Airway epithelial cell (primary cell): Measurements from ENCODE around the gene KRTAP4-3. TPM values are rescaled to one million over a fixed set of nuclear protein-coding genes. Genes with fewer than 3 reads are reported as not detected.

ENCODE experiments used
- total RNA-seq: library from RNA; depleted of rRNA; stranded (reverse); fragments of >200 nt; gene quantifications from 2 replicates; pipeline ENCODE4 v1.2.3, GENCODE V29; 2015

KRTAP4-3 gene
- total RNA-seq = not detected in 2 replicates

DNA sequence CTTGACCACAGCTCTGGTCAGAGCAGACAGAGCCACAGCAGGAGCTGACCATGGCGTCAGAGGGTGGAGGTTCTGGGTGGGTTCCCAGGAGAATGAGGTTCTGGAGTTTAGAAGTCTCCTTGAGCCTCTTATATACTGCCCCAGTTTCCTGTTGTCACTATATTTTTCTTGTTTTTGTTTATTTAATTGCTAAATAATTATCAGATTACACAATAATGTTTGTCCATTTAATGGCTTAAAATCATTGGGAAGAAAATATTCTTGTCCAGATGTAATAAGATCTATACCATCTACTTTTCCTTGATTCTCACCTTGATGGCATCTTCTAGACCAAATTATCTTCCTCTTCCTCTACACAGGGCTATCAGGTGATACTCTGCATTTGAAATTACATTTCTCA, at the start of gene KRTAP4-3:
Gene KRTAP4-3, minus strand, starts transcription at position 101 of the 400 bp plus-strand sequence. Its CDS starts 49 bp downstream, at position 52.

DNA sequence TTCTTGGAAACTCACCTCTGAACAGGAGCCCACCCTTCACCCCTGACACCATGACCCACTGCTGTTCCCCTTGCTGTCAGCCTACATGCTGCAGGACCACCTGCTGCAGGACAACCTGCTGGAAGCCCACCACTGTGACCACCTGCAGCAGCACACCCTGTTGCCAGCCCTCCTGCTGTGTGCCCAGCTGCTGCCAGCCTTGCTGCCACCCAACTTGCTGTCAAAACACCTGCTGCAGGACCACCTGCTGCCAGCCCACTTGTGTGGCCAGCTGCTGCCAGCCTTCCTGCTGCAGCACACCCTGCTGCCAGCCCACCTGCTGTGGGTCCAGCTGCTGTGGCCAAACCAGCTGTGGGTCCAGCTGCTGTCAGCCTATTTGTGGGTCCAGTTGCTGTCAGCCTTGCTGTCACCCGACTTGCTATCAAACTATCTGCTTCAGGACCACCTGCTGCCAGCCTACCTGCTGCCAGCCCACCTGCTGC, 21.9 kb upstream of the KRTAP4-3 start, which contains the start of gene KRTAP9-1:
Gene KRTAP9-1, plus strand, starts transcription at position 51 of the 482 bp plus-strand sequence. Its CDS starts 0 bp downstream, at position 51.

DNA sequence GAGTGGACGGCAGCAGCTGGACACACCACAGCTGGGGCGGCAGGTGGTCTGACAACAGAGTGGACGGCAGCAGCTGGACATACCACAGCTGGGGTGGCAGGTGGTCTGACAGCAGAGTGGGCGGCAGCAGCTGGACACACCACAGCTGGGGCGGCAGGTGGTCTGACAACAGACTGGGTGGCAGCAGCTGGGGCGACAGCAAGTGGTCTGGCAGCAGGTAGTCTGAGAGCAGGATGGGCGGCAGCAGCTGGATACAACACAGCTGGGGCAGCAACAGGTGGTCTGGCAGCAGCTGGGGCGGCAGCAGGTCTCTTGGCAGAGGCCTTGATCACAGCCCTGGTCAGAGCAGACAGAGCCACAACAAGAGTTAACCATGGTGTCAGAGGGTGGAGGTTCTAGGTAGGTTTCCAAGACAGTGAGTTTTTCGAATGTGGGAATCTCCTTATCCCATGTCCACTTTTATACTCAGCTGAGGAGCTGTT, 16.5 kb upstream of the KRTAP4-3 start, which contains the start of gene KRTAP4-1:
Gene KRTAP4-1, minus strand, starts transcription at position 432 of the 482 bp plus-strand sequence. Its CDS starts 57 bp downstream, at position 375.

DNA sequence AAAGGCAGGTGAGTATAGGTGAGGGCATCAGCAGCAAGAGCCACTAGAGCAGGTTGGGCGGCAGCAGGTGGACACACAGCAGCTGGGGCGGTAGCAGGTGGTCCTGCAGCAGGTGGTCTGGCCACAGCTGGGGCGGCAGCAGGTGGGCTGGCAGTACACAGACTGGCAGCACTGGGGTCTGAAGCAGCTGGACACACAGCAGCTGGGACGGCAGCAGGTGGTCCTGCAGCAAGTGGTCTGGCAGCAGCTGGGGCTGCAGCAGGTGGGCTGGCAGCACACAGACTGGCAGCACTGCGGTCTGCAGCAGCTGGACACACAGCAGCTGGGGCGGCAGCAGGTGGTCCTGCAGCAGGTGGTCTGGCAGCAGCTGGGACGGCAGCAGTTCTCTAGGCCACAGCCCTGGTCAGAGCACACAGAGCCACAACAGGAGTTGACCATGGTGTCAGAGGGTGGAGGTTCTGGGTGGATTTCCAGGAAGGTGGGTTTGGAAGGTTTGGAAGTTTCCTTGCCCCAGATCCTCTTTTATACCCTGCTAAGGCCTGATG, 9.8 kb upstream of the KRTAP4-3 start, which contains the start of gene KRTAP4-2:
Gene KRTAP4-2, minus strand, starts transcription at position 495 of the 545 bp plus-strand sequence. Its CDS starts 57 bp downstream, at position 438.

DNA sequence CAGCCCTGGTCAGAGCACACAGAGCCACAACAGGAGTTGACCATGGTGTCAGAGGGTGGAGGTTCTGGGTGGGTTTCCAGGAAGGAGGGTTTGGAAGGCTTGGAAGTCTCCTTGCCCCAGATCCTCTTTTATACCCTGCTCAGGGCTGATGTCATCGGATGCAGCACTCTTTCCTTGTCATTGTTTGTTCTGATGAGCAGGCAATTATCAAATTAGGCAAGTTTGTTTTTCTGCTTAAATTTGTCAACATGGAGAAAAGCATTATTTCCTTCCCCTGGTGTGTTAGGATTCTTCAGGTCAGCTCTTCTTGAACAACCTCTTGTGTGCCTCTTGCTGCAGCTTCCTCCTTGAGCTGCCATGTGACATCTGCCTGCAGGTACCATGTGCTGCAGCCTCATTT, 7.4 kb downstream of the KRTAP4-3 start, which contains the start of gene KRTAP4-4:
Gene KRTAP4-4, minus strand, starts transcription at position 101 of the 400 bp plus-strand sequence. Its CDS starts 57 bp downstream, at position 44.

DNA sequence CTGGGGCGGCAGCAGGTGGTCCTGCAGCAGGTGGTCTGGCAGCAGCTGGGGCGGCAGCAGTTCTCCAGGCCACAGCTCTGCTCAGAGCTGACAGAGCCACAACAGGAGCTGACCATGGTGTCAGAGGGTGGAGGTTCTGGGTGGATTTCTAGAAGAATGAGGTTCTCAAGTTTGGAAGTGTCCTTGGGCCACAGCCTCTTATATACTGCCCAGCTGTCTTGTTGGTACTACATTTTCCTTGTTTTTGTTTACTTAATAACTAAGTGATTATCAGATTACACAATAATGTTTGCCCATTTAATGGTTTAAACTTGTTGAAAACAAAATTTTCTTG, 18.4 kb downstream of the KRTAP4-3 start, which contains the start of gene KRTAP4-5:
Gene KRTAP4-5, minus strand, starts transcription at position 174 of the 334 bp plus-strand sequence. Its CDS starts 58 bp downstream, at position 116.

DNA sequence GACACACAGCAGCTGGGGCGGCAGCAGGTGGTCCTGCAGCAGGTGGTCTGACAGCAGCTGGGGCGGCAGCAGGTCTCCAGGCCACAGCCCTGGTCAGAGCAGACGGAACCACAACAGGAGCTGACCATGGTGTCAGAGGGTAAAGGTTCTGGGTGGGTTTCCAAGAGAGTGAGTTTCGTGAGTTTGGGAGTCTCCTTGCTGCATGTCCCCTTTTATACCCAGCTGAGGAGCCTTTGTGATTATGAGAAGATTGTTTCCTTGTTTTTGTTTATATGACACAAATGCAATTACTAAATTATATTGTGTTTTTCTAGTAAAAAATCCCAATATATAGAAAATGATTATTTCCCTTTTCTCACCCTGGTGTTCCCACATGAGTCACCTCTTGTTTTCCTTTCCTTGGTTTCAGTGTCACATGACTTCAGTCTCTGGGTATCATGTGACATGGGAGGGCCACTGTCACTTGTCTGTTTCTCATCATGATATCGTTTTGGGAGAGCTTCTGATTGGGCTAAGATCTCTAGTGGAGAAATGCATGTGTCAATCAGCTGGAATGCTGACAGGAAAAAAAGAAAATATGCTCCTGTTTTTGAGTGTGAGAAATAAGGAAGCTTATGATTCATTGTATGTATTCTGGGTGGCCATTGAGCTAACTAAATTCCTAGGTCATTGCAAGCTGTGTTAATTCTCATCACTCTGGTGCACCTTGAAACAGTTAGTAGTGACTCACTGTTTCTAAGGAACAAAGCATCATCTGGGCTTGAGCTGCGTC, 27.5 kb downstream of the KRTAP4-3 start, which contains the start of gene KRTAP4-6:
Gene KRTAP4-6, minus strand, starts transcription at position 185 of the 772 bp plus-strand sequence. Its CDS starts 57 bp downstream, at position 128.

DNA sequence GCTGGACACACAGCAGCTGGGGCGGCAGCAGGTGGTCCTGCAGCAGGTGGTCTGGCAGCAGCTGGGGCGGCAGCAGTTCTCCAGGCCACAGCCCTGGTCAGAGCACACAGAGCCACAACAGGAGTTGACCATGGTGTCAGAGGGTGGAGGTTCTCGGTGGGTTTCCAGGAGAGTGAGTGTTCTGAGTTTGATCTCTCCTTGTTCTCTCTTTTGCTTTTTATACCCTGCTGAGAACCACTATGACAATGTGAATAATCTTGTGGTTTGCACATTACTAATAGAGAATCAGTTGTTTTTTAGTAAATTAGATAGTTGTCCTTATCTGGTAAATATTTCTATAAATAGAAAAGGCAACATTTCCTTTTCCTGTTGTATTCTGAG, 44.0 kb downstream of the KRTAP4-3 start, which contains the start of gene KRTAP4-12:
Gene KRTAP4-12, minus strand, starts transcription at position 192 of the 381 bp plus-strand sequence. Its CDS starts 60 bp downstream, at position 132.

DNA sequence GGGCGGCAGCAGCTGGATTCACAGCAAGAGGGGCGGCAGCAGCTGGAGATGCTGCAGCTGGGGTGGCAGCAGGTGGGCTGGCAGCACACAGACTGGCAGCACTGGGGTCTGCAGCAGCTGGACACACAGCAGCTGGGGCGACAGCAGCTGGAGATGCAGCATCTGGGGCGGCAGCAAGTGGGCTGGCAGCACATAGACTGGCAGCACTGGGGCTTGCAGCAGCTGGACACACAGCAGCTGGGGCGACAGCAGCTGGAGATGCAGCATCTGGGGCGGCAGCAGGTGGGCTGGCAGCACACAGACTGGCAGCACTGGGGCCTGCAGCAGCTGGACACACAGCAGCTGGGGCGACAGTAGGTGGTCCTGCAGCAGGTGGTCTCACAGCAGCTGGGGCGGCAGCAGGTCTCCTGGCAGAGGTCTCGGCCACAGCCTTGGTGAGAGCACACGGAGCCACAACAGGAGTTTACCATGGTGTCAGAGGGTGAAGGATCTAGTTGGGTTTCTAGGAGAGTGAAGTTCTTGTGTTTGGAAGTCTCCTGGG, 50.1 kb downstream of the KRTAP4-3 start, which contains the start of gene KRTAP4-11:
Gene KRTAP4-11, minus strand, starts transcription at position 528 of the 541 bp plus-strand sequence. Its CDS starts 58 bp downstream, at position 470.

Other genes starting within 250 kb of the KRTAP4-3 start
- gene KRT23, start 230.6 kb downstream of the KRTAP4-3 start, total RNA-seq = 35.7 and 36.8 TPM in 2 replicates
- not detected in 2 replicates for gene KRT39, start 201.3 kb downstream of the KRTAP4-3 start, total RNA-seq
- 0.07 TPM in 1 of 2 replicates, not detected in the other for gene KRT40, start 183.9 kb downstream of the KRTAP4-3 start, total RNA-seq
- gene KRTAP3-3, start 174.1 kb downstream of the KRTAP4-3 start, total RNA-seq = not detected in 2 replicates
- not detected in 2 replicates for gene KRTAP3-2, start 168.3 kb downstream of the KRTAP4-3 start, total RNA-seq
- gene KRTAP3-1, start 159.1 kb downstream of the KRTAP4-3 start, total RNA-seq = not detected in 2 replicates
- gene KRTAP1-5, start 141.0 kb downstream of the KRTAP4-3 start, total RNA-seq = not detected in 2 replicates
- not detected in 2 replicates for gene KRTAP1-4, start 138.0 kb downstream of the KRTAP4-3 start, total RNA-seq
- not detected in 2 replicates for gene KRTAP1-3, start 133.3 kb downstream of the KRTAP4-3 start, total RNA-seq
- gene KRTAP1-1, start 126.8 kb downstream of the KRTAP4-3 start, total RNA-seq = not detected in 2 replicates
- gene KRTAP2-1, start 120.9 kb downstream of the KRTAP4-3 start, total RNA-seq = not detected in 2 replicates
- gene KRTAP2-2, start 113.0 kb downstream of the KRTAP4-3 start, total RNA-seq = not detected in 2 replicates
- gene KRTAP2-3, start 108.1 kb downstream of the KRTAP4-3 start, total RNA-seq = 0.21 and 0.84 TPM in 2 replicates
- gene KRTAP2-4, start 102.3 kb downstream of the KRTAP4-3 start, total RNA-seq = not detected in 2 replicates
- not detected in 2 replicates for gene KRTAP4-7, start 84.1 kb downstream of the KRTAP4-3 start, total RNA-seq
- gene KRTAP4-8, start 70.1 kb downstream of the KRTAP4-3 start, total RNA-seq = not detected in 2 replicates
- gene KRTAP4-16, start 66.0 kb downstream of the KRTAP4-3 start, total RNA-seq = not detected in 2 replicates
- not detected in 2 replicates for gene KRTAP4-9, start 62.8 kb downstream of the KRTAP4-3 start, total RNA-seq
- not detected in 2 replicates for gene KRTAP4-11, start 49.8 kb downstream of the KRTAP4-3 start, total RNA-seq
- not detected in 2 replicates for gene KRTAP4-12, start 44.0 kb downstream of the KRTAP4-3 start, total RNA-seq
- gene KRTAP4-6, start 27.7 kb downstream of the KRTAP4-3 start, total RNA-seq = not detected in 2 replicates
- not detected in 2 replicates for gene KRTAP4-5, start 18.4 kb downstream of the KRTAP4-3 start, total RNA-seq
- not detected in 2 replicates for gene KRTAP4-4, start 7.5 kb downstream of the KRTAP4-3 start, total RNA-seq
- gene KRTAP4-2, start 10.0 kb upstream of the KRTAP4-3 start, total RNA-seq = not detected in 2 replicates
- gene KRTAP4-1, start 16.7 kb upstream of the KRTAP4-3 start, total RNA-seq = not detected in 2 replicates
- not detected in 2 replicates for gene KRTAP9-1, start 21.7 kb upstream of the KRTAP4-3 start, total RNA-seq
- not detected in 2 replicates for gene KRTAP9-2, start 58.4 kb upstream of the KRTAP4-3 start, total RNA-seq
- not detected in 2 replicates for gene KRTAP9-3, start 64.2 kb upstream of the KRTAP4-3 start, total RNA-seq
- gene KRTAP9-8, start 69.8 kb upstream of the KRTAP4-3 start, total RNA-seq = not detected in 2 replicates
- gene KRTAP9-4, start 81.5 kb upstream of the KRTAP4-3 start, total RNA-seq = not detected in 2 replicates
- not detected in 2 replicates for gene KRTAP9-9, start 87.2 kb upstream of the KRTAP4-3 start, total RNA-seq
- gene KRTAP9-6, start 97.2 kb upstream of the KRTAP4-3 start, total RNA-seq = not detected in 2 replicates
- gene KRTAP9-7, start 107.5 kb upstream of the KRTAP4-3 start, total RNA-seq = not detected in 2 replicates
- not detected in 2 replicates for gene KRTAP29-1, start 134.6 kb upstream of the KRTAP4-3 start, total RNA-seq
- gene KRTAP16-1, start 141.1 kb upstream of the KRTAP4-3 start, total RNA-seq = not detected in 2 replicates
- not detected in 2 replicates for gene KRTAP17-1, start 147.5 kb upstream of the KRTAP4-3 start, total RNA-seq
- 0.35 TPM in 1 of 2 replicates, not detected in the other for gene KRT33A, start 182.6 kb upstream of the KRTAP4-3 start, total RNA-seq
- gene KRT33B, start 201.6 kb upstream of the KRTAP4-3 start, total RNA-seq = not detected in 2 replicates
- 0.35 TPM in 1 of 2 replicates, not detected in the other for gene KRT34, start 214.1 kb upstream of the KRTAP4-3 start, total RNA-seq
- gene KRT31, start 229.4 kb upstream of the KRTAP4-3 start, total RNA-seq = 0.05 and 0.28 TPM in 2 replicates